GM19035 (cell line): Measurements from ENCODE around the gene PPP4R1.
"Not testable (repeated sequence)": the region's sequence is repeated elsewhere in the genome, so short reads cannot be mapped to it uniquely, and the experiment has no call there.

ENCODE experiments used
- ATAC-seq: cut with Tn5 transposase; IDR thresholded peaks from one replicate; pipeline ENCODE4 v1.9.1; 2021; ENCODE audit not compliant: unreplicated experiment

The PPP4R1 gene

DNA sequence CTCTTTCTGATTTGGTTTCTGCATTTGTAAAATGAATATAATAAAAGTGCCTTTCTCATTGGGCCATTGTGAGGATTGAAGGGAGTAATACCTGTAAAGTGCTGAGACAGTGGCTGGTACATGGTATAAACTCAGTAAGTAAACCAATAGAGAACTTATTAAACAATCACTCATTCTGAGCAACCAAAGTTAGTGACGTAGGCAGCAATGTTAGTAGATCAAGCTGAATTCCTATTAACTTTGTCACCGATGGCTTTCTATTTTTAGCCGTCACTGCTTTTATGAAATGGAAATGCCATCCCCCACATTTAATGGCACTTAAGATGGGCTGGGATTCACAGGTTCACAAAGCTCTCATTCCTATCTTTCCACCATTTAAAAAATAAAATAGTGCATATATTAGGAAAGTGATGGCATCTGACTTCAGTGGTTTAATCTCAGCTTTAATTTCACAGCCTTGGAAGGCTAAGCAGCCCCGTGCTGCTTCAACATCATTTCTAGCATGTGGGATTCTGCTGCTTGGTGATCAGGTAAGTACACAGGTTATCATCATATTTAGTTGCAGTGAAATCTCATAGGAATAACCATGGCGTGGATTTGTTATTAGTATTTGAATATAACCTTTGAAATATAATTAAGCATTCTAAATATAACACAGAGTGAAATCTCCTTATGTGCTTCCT, 17.6 kb upstream of the PPP4R1 start:
- ATAC-seq, result no peak

DNA sequence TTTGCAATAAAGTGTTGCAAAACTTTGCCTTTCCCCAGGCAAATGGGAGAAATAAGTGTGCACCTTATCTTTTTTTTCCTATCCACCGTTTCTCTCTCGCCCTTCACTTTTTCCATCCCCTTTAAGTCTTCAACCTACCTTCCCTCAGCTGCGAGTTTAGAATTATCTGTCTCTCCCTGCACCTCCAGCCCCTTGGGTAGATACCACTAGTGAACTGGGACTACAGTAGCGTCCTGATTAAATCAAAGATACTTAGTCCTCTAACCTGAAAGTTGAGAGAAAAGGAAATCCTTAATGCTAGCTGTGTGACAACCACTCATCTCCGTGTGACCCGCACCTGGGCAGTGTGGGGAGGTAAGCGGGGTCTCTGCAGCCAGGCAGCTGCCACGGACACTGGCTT, 16.1 kb upstream of the PPP4R1 start:
- ATAC-seq, result no peak

DNA sequence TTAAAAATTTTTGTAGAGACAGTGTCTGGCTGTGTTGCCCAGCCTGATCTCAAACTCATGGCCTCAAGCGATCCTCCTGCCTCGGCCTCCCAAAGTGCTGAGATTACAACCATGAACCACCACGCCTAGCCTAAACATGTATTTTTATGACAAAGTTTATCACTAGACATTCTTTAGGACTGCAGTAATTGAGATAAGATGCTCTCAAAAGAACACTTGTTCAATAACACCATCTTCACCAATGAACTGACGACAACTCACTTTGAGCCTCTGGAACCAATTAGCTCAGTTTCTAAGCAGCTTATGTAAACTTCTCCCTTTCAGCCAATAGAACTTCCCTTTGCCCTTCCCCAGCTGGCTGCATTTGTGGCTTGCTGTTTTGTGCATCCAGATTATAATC, 15.3 kb upstream of the PPP4R1 start:
- no peak for ATAC-seq

DNA sequence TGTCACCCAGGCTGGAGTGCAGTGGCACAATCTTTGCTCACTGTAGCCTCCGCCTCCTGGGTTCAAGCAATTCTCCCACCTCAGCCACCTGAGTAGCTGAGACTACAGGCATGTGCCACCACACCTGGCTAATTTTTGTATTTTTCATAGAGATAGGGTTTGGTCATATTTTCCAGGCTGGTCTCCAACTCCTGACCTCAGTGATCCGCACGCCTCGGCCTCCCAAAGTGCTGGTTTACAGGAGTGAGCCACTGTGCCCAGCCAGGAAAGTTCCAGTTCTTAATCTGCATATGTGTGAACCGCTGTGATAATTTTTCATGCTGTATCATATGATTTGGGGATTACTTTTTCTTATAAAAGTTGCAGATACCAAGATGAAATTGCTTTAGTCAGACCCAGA, 14.6 kb upstream of the PPP4R1 start:
- no peak for ATAC-seq

DNA sequence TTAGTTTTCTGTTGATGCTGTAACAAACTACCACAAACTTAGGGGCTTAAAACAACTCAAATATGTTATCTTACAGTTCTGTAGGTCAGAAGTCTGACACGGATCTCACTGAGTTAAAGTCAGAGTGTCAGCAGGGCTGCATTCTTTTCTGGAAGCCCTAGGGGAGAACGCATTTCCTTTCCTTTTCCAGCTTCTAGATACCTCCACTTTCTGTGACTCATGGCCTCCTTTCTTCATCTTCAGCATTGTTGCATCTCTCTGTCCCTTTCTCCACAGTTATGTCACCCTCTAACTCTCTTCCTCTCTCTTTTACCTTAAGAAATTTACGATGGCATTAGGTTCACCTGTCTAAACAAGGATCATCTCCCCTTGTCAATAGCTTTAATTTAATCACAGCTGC, 13.3 kb upstream of the PPP4R1 start:
- ATAC-seq, result no peak

DNA sequence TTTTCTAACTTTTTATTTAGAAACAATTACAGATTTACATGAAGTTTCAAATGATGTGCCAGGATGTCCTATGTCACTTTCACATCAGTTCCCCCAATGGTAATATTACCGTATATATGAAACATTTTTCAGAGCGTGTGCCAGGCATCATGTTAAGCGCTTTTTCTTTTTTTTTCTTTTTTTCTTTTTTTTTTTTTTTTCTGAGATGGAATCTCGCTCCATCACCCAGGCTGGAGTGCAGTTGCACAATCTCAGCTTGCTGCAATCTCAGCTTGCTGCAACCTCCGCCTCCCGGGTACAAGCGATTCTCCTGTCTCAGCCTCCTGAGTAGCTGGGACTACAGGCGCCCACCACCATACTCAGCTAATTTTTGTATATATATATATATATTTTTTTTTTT, 5.6 kb upstream of the PPP4R1 start:
- no peak for ATAC-seq

DNA sequence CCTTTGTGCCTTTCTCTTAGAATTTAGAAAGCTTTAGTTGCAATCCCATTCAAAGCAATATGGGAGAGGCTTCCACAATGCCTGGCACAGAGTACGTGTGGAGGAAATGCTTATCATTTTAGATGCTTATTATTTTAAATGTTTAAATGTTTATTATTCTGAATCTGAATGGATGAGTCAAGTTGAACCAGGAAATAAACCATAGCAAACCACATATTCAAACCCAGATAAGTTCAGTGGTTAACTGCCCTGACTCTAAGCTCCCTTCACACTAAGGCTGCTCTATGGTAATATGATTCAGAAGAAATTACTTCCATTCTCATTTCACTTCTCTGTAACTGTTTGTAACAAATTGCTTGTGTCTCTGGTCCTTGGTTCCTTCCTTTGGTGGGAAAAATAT, 5.2 kb upstream of the PPP4R1 start:
- no peak for ATAC-seq

DNA sequence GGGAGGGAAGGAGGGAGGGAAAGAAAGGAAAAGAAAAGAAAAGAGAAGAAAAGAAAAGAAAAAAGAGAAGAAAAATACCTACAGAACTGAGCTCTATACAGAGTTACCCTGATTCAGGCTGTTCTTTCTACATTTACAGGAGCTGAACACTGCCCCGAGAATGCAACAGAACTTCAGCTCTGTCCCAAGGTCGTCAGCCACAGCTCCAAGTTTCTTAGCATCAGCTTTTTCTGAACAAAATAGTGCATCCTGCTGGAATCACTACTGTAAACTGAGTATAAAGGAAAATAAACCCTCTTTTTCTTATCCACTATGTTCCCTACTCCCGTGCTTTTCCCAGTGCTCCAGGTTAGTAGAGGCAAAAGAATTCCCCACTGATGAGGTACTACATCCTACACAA, 4.7 kb upstream of the PPP4R1 start:
- ATAC-seq, result no peak

DNA sequence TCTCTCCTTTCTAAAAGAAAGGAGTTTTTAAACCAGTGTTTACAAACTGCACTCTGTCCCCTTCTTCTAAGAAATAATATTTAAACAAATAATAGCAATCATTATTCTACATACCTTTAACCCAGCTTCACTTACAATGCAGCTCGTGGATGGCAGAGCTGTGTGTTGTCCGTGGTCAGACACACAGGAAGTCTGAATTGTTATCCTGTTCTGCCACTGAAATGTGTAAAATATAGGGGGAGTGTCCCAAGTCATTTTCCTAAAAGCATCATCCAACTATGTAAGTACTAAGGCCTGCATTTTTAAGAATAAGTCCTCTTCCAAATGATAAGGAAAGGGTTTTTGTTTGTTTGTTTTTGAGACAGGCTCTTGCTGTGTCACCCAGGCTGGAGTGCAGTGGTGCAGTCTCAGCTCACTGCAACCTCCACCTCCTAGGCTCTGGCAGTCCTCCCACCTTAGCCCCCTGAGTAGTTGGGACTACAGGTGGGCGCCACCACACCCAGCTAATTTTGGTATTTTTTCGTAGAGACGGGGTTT, 2.7 kb upstream of the PPP4R1 start:
- no peak for ATAC-seq

DNA sequence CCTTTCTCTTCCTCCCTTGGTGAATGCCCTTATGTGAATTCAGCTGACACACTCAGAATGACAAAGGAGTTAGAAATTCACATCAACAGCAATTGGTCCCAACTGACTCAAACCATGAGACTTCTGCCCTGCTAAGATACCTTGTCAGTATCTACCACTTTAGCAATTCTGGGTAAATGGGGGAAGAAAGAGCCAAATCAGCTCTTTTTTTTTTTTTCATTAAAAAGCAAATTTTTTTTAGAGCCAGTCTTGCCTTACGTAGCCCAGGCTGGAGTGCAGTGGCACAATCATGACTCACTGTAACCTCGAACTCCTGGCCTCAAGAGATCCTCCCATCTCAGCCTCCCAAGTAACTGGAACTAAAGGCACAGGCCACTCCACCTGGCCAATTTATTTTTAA, 1.7 kb upstream of the PPP4R1 start:
- ATAC-seq, result no peak

DNA sequence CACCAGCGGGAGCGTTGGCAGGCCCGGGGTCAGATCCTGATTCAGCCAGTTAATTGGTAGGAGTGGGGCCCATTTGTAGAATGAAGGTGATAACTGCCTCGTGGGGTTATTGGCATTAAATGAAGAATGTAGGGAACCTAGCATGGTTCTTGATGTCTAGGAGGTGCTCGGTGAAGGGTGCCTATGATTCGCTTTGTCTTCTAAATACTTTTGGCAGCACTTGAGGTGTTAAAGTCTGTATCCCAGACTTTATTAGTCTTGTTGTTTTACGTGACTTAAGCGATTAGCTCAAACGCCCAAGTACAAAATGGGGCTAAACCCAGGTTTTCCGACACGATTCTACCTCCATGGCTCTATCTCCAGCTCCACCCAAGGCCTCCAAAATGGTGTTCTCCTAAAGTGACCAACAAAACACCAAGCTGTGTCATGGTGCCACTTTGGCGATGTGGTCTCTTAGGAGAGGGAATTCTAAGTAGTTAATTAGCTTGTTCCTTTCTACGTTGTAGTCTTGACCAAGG, 980 bp upstream of the PPP4R1 start:
- ATAC-seq, result no peak

DNA sequence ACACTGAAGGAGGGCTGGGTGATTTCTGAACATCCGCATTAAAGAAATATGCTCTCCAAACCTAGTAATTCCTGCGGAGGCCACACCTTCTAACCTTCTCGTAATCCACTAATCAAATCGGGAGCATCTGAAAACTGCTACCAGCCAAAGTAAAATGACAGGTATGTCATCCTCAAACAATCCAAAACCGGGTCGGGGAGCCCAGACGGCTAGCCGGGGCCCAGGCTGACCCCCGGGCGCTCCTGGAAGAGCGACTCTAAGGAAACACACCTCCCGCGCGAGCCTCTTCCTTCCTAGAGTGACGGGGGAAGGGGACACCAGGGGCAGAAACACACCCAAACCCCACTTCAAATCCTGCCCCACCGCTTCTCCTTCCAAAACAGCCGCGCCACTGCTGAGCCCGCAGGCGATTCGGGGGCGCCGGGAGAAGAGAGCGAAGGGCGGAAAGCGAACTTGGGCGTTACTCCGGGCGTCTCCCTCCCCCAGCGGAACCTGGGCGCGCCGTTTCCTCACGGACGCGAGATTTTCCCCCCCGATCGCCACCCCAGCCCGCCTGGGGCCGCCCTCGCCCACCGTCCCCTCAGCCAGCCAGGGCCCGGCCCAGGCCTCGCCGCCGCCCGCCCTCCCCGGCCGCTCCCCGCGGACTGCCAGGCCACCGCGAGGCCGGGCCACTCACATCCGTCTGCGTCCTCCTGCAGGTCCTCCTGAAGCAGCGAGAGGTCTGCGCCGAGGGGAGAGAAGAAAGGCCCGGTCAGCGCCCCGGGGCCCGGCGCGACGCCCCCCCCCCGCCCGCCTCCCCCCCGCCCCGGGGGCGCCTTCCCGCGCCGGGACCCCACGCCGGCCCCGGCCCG, 584 bp downstream of the PPP4R1 start:
- ATAC-seq, result peak; percentile 31

DNA sequence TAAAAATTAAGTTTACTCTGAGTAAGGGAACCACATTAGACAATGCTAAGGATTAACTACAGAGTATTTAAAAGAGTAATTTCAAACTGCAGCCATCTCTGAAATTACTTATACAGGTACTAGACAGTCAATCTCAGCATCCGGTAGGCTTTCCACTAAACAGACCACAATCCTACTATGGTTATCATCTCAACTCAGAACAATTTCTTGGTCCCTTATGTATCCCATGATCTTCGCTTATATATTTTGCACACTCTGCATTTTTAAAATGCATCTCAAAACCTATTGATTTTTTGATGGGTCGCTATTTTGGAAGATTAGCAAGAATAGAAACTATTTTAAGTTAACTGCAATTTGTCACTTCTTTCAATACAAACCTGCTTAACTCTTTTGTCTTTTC, 1.4 kb downstream of the PPP4R1 start:
- ATAC-seq, result no peak

DNA sequence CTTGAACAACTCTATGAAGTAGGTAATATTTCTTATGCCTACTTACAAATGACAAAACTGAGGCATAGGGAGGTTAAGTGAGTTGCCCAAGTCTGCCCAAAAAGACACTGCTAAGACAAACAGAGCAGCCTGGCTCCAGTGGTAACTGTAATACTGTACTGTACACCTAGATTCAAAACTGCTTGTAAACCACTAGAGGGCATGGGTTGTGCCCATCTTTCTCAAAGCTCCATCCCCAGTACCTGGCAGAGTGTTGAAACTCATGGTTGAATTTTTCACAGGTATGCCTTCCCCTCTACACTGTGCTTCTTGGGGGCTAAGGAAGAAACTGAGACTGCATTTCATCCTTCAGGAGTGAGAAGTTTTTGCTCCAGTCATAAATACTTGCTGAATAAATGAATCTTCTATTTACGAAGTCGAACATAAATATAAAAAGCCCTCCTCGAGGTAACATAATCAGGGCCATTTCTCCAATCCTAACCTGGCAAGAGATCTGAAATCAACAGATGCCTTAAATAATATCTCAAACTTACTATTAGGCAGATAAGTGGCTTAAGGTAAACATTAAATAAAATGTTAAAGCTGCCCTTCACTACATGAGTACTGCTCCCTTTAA, 2.0 kb downstream of the PPP4R1 start:
- ATAC-seq, result no peak

DNA sequence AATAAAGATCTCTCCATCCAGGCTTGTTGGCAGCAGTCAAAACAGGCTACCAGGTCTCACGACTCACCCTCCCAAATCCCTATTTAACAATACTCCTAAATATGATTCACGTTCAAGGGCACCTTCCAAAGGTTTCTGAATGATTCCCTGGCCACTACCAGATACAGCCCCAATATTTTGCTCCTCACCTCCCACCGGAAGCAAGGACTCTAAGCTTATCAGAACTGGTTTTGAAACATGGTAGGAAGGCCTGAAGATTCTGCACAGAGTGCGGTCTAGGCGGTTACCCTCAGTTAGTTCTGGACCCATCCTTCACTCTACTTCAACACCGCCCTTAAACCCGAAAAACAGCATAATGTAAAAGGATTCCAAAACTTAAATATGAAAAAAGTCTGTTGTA, 5.2 kb downstream of the PPP4R1 start:
- no peak for ATAC-seq

DNA sequence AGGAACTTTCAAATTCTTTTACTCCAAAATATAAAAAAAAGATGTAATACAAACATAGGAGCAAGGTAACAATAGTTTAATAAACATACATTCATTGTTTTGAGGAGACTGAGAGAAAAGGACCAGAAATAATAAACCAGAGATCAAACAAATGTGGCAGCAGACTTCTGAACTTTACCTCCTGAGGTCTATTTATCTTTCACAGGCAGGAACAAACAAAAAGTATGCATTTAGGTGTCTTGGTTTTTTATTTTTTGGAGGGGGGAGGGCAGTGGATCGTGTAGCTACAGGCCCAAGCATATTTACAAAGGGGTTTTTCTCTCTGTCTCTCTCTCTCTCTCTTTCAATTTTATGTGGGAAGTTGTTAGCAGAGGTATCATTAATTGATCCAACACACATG, 5.6 kb downstream of the PPP4R1 start:
- no peak for ATAC-seq

DNA sequence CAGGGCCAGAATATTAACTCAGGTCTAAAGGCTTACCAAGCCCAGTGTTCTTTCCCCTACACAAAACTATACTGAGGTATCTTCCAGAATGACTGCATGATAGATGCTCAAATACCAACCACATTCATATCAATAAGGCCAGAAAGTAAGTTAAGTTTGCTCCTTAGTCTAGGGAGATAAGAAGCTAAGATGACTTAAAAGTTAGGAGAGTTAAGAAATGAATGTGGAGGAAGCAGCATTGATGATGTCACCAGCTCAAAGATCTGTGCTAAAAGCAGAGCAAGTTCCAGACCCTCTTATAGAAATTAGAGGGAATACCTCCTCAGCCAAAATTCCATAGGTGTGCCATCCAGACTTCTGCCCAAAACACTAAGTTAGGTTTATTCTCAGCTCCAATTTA, 6.1 kb downstream of the PPP4R1 start:
- ATAC-seq, result no peak

DNA sequence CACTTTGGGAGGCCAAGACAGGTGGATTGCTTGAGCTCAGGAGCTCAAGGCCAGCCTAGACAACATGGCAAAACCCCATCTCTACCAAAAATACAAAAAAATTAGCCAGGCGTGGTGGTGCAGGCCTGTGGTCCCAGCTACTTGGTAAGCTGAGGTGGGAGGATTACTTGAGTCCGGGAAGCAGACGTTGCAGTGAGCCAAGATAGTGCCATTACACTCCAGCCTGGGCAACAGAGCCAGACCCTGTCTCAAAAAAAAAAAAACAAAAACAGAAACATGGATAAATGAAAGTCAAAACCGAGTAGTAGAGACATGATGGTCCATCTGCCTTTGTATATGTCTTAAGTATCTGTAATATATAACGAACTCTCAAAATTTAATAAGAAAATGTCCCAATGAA, 7.2 kb downstream of the PPP4R1 start:
- ATAC-seq, result not testable (repeated sequence)

DNA sequence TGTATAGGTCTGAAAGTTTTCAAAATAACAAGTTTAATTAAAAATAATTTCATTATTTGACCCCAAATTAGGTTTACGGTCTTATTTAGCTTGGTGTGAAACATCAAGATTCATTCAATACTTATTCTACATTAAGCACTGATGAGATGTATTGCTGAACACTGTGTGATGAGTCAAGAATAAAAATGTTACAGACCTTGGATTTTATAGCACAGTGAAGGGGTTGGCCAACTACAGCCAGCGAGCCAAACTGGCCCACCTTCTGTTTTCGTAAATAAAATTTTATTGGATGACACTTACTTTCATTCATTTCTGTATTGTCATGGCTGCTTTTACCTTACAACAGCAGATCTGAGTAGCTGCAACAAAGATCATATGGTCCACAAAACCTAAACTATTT, 8.3 kb downstream of the PPP4R1 start:
- ATAC-seq, result no peak

DNA sequence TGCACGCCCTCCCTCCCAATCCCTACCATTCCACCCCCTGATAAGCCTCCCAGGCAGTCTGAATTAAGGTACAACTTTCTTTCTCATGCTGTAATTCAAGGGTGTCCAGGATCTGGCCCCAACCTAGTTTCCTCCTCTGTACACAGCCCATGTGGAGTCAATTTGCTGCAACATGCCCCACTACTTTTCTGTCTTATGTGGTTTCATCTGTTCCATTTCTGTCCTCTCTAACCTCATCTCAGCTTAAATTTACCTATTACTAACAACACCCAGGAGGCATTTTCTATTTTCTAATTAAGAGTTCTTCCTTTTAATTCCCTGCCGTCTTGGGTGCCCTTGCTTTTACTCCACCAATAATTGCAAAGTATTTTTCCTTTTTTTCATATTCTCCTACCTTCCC, 10.0 kb downstream of the PPP4R1 start:
- ATAC-seq, result no peak

DNA sequence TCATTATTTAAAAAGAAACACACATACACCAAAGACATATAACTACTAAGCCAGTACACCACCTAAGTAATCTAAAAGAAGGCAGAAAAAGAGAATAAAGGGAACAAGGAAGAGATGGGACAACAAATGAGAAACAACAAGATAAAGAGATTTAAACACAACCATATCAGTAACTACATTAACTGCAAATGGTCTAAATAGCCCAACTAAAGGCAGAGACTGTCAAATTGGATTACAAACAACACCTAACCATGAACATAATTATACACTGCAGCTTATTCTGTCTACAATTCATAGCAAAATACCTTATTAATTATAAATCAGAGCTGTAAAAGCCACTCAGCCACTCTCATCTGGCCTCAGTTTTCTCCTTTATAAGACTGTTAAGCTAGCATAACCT, 15.0 kb downstream of the PPP4R1 start:
- no peak for ATAC-seq

DNA sequence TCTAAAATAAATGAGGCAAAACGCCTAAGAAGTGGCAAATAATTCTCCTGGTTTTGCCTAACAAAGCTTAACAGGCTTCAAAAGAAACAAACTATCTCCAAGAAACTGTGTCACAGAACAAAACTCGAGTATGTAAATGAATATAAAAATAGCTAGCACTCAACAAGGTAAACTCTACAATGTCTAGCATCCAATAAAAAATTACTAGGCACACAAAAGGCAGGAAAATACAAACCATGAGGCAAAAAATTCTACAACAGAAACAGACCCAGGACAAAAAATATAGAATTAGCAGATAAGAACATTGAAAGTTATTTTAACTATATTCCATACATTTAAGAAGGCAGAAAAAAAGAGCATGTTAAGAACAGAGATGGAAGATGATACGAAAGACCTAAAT, 16.8 kb downstream of the PPP4R1 start:
- no peak for ATAC-seq
